HepG2 (cell line): ENCODE measurements around the gene CSNK1A1. TPM values are rescaled to one million over a fixed set of nuclear protein-coding genes. Genes with fewer than 3 reads are reported as not detected.
A peak's percentile ranks its signal among the peaks of the same experiment; 100 is the strongest.

Source experiments
- DPF2 ChIP-seq: sonication (generic); formaldehyde crosslinking; IDR thresholded peaks from 2 replicates; pipeline ENCODE4 v1.4.0; 2020; ENCODE audit warnings: mild to moderate bottlenecking, low read depth, missing genetic modification reagents, borderline replicate concordance
- HOMEZ ChIP-seq: IDR thresholded peaks from 2 replicates; pipeline ENCODE4 v1.6.1; 2016; ENCODE audit warnings: low read depth
- HOXA7 ChIP-seq: sonication (generic); formaldehyde crosslinking; IDR thresholded peaks from 2 replicates; pipeline ENCODE4 v1.8.1; 2022; ENCODE audit warnings: mild to moderate bottlenecking, missing genetic modification reagents, moderate library complexity
- JDP2 ChIP-seq: sonication (generic); formaldehyde crosslinking; IDR thresholded peaks from 2 replicates; pipeline ENCODE4 v1.8.1; 2022; ENCODE audit warnings: missing genetic modification reagents, borderline replicate concordance
- NR2C2 ChIP-seq: sonication (generic); formaldehyde crosslinking; IDR thresholded peaks from 2 replicates; pipeline ENCODE4 v1.4.0; 2020; ENCODE audit warnings: missing genetic modification reagents, mild to moderate bottlenecking, moderate library complexity, borderline replicate concordance
- TCF7L2 ChIP-seq: IDR thresholded peaks from 2 replicates; pipeline ENCODE4 v1.6.1; 2011; ENCODE audit warnings: mild to moderate bottlenecking, low read depth, low read length, moderate library complexity
- TGIF2 ChIP-seq: IDR thresholded peaks from 2 replicates; pipeline ENCODE4 v1.6.1; 2016; ENCODE audit warnings: control low read depth, missing compliant biosample characterization
- THAP9 ChIP-seq: sonication (generic); formaldehyde crosslinking; IDR thresholded peaks from 2 replicates; pipeline ENCODE4; 2020; ENCODE audit warnings: missing genetic modification reagents, mild to moderate bottlenecking, borderline replicate concordance
- ZFP1 ChIP-seq: IDR thresholded peaks from 2 replicates; pipeline ENCODE4 v1.6.1; 2016
- ZNF34 ChIP-seq: sonication (generic); formaldehyde crosslinking; IDR thresholded peaks from 2 replicates; pipeline ENCODE4 v1.4.0; 2020; ENCODE audit warnings: mild to moderate bottlenecking, missing genetic modification reagents, borderline replicate concordance
- ZNF407 ChIP-seq: sonication (generic); formaldehyde crosslinking; IDR thresholded peaks from one replicate; pipeline ENCODE4 v1.5.1; 2020; ENCODE audit warnings: mild to moderate bottlenecking, missing genetic modification reagents; ENCODE audit errors: not compliant biosample characterization
- polyA plus RNA-seq, 8 experiments: library from polyadenylated mRNA; depleted of rRNA in 3 of 8; stranded (reverse) in 7 of 8; unstranded in 1 of 8; fragments of >200 nt; fragmentation: Illumina TruSeq in 4 of 8; extraction: Trizol in 4 of 8; gene quantifications; 2 replicates each; pipeline versions ENCODE4 v1.2.1 to v1.2.3, GENCODE V29; 2011 to 2016; ENCODE audit warnings: low read depth in 4 of 8, missing spikeins in 1 of 8, mixed read lengths in 1 of 8; ENCODE audit not compliant: insufficient read depth in 1 of 8
- total RNA-seq, 5 experiments: library from RNA; depleted of rRNA; stranded (reverse); fragments of >200 nt; fragmentation: Illumina TruSeq; extraction: Trizol; gene quantifications; 2 replicates each; pipeline ENCODE4 v1.2.3, GENCODE V29; 2016; ENCODE audit warnings: low read depth in 1 of 5
- TF ChIP-seq, protein P1 (sequence below): sonication (generic); formaldehyde crosslinking; IDR thresholded peaks from 2 replicates; pipeline ENCODE4 v1.4.0; 2020; ENCODE audit warnings: missing genetic modification reagents

CSNK1A1 gene
- total and polyA plus RNA-seq, 2 of the 13 experiments (the other 11 are each of a cell fraction or from before 2014, with no cell fraction given) = 89.0 to 149 TPM

GRCh38 chr5:149551227-149552037, at the start of gene CSNK1A1 (continued):
- TF ChIP-seq HOMEZ (CRISPR knock-in tag) (peak; percentile 91; the same call in 1 of the 2 replicates), ZNF34 (CRISPR knock-in tag) (no peak), TGIF2 (CRISPR knock-in tag) (peak; percentile 50), TCF7L2 (no peak), DPF2 (no peak), THAP9 (peak; percentile 84; the same call in 1 of the 2 replicates), ZFP1 (CRISPR knock-in tag) (no peak), ZNF407 (CRISPR knock-in tag) (peak; percentile 40), NR2C2 (CRISPR knock-in tag) (peak; percentile 83), JDP2 (CRISPR knock-in tag) (no peak), HOXA7 (CRISPR knock-in tag) (no peak)
- TF ChIP-seq, protein P1, sequence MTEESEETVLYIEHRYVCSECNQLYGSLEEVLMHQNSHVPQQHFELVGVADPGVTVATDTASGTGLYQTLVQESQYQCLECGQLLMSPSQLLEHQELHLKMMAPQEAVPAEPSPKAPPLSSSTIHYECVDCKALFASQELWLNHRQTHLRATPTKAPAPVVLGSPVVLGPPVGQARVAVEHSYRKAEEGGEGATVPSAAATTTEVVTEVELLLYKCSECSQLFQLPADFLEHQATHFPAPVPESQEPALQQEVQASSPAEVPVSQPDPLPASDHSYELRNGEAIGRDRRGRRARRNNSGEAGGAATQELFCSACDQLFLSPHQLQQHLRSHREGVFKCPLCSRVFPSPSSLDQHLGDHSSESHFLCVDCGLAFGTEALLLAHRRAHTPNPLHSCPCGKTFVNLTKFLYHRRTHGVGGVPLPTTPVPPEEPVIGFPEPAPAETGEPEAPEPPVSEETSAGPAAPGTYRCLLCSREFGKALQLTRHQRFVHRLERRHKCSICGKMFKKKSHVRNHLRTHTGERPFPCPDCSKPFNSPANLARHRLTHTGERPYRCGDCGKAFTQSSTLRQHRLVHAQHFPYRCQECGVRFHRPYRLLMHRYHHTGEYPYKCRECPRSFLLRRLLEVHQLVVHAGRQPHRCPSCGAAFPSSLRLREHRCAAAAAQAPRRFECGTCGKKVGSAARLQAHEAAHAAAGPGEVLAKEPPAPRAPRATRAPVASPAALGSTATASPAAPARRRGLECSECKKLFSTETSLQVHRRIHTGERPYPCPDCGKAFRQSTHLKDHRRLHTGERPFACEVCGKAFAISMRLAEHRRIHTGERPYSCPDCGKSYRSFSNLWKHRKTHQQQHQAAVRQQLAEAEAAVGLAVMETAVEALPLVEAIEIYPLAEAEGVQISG = peak; percentile 89
